HG02642 (cell line): ENCODE data around the gene COL11A2.

Source experiments
- ATAC-seq: cut with Tn5 transposase; IDR thresholded peaks from one replicate; pipeline ENCODE4 v1.9.1; 2021; ENCODE audit warnings: mild to moderate bottlenecking; ENCODE audit not compliant: unreplicated experiment, poor library complexity

COL11A2 gene

GRCh38 chr6:33124947-33125346, 67.3 kb downstream of the COL11A2 start:
- no peak for ATAC-seq

DNA sequence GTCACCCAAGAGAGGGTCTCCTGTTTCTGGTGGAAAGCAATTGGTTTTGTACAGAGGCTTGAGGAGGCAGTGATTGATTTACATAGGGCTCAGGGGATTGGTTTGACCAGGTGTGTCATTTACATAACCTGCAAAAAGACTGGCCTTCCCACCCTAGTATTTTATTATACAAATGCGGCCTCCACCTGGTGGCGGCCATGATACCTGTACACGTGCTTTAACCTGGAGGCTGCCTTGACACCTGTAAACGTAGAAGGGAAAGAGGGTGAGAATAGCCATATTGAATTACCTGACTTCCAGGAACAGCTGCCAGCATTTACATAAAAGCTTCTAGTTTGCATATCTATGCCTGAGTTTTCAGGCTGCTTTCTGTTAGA, 67.8 kb downstream of the COL11A2 start:
- no peak for ATAC-seq

GRCh38 chr6:33123732-33124524, 68.3 kb downstream of the COL11A2 start:
- ATAC-seq = no peak

GRCh38 chr6:33123181-33123580, 69.1 kb downstream of the COL11A2 start:
- no peak for ATAC-seq

GRCh38 chr6:33120001-33120400, 72.3 kb downstream of the COL11A2 start:
- no peak for ATAC-seq

DNA sequence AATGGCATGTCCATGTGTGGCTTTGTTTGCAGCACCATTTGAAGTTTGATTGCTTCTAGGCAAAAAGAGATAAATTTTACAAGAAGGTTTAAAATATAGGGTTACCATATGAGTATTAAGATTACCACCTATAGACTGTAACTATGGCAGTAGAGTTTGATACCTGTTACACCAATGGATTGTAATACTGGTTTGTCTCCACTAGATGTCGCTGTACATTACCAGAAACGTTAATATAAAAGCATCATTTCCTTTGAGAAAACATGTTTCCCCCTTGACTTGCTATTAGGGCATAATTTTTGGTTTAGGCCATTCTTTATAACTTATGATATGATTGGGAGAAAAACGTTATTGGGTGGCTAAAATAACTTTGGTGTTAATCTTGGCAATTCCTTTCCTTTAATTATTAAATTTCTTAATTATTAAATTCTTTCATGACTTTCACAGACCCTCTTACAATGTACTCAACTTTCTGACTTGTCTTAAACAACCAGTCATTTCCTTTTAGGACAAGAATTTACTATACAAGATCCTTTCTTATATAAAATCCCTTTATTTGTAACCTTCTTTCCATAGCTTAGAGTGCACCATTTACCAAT, 73.6 kb downstream of the COL11A2 start:
- ATAC-seq = no peak

DNA sequence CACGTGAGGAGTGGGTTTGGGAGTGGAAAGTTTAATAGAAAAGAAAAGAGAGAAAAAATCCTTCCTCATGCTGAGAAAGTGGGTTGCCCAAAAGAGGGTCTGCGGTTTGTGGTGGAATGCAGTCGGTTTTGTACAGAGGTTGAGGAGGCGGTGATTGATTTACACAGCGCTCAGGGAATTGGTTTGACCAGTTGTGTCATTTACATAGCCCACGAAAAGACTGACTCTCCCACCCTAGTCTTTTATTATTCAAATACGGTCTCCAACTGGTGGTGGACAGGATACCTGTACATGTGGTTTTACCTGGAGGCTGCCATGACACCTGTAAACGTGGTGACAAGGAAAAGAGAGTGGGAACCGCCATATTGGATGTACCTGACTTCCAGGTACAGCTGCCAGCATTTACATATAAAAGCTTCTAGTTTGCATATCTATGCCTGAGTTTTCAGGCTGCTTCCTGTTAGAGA, 74.4 kb downstream of the COL11A2 start:
- no peak for ATAC-seq

DNA sequence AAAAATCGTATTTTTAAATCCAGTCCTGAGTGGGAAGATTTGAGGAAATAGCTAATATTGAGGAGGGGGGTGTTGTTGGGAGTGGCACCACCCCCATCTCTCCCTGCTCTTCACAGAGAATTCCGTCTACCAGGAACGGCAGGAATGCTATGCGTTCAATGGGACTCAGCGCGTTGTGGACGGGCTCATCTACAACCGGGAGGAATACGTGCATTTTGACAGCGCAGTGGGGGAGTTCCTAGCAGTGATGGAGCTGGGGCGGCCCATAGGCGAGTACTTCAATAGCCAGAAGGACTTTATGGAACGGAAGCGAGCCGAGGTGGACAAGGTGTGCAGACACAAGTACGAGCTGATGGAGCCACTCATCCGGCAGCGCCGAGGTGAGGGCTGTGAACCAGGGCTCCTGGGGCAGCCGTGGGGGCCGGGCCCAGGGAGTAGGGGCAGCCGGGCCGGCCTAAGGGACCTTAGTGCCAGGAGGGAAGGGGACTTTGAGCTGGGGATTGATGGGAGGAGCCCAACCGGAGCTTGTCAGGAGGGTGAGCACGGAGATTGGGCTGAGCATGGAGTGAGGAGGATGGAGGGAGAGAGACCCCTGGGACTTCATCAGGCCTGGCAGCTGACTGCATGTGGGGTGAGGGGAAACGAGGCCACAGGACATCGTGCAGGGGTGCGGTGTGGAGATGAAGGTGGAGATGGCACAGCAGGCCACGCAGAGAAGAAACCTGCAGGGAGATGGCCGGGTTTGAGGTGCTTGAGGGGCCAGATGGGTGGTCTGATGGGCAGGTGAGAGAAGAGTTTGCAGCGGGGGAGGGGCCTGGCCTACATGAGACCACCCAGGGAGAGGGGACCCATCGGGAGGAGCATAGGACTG, 75.2 kb downstream of the COL11A2 start:
- ATAC-seq = no peak

GRCh38 chr6:33116417-33116816, 75.8 kb downstream of the COL11A2 start:
- ATAC-seq = no peak

GRCh38 chr6:33114406-33114805, 77.9 kb downstream of the COL11A2 start:
- ATAC-seq = no peak

GRCh38 chr6:33113755-33114154, 78.5 kb downstream of the COL11A2 start:
- ATAC-seq = no peak
